EH (cell line): ENCODE results near the gene ACADS.
"Not testable (repeated sequence)": the region's sequence is repeated elsewhere in the genome, so short reads cannot be mapped to it uniquely, and the experiment has no call there.

ENCODE experiments used
- DNase-seq: peaks from one replicate; pipeline ENCODE4 v3.0.0-alpha.2; 2015; ENCODE audit warnings: low read depth

The ACADS gene

DNA sequence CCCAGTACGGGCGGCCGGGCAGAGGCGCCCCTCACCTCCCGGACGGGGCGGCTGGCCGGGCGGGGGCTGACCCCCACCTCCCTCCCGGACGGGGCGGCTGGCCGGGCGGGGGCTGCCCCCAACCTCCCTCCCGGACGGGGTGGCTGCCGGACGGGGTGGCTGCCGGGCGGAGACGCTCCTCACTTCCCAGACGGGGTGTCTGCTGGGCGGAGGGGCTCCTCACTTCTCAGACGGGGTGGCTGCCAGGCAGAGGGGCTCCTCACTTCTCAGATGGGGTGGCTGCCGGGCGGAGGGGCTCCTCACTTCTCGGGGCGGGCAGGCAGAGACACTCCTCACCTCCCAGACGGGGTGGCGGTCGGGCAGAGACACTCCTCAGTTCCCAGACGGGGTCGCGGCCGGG is 6.6 kb downstream of the ACADS start:
- DNase-seq = not testable (repeated sequence)

DNA sequence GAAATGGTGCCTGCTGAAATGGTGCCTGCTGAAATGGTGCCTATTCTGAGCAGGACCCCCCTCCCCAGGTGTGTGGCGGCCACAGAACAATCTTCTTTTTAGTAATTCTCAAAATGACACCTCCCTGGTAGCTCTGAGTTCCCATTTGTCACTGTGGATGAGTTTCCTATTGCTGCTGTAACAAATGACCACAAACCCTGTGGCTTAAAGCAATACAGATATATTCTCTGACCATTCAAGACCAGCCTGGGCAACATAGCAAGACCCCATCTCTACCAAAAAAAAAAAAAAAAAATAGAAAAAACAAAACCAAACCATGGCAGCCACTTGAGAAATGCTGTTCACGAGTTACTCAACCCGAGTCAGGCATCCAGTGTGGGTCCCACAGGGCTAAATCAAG is 7.9 kb downstream of the ACADS start:
- DNase-seq = no peak

GRCh38 chr12:120734210-120734609 is 8.6 kb downstream of the ACADS start:
- no peak for DNase-seq

DNA sequence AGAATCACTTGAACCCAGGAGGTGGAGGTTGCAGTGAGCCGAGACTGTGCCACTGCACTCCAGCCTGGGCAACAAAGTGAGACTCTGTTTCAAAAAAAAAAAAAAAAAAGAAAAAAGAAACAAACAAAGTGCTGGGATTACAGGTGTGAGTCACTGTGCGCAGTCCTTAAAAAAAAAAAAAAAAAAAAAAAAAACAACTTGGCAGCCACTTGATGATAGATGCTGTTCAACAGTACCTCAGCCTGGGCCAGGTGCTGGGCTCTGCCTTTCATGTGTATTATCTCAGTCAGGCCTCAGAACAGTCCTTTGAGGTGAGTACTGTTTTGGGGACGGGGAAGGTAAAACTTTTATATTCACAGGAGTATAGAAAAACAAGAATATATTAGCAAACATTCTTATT is 9.6 kb downstream of the ACADS start:
- DNase-seq = no peak

GRCh38 chr12:120736404-120737331 is 11.0 kb downstream of the ACADS start:
- DNase-seq = no peak

DNA sequence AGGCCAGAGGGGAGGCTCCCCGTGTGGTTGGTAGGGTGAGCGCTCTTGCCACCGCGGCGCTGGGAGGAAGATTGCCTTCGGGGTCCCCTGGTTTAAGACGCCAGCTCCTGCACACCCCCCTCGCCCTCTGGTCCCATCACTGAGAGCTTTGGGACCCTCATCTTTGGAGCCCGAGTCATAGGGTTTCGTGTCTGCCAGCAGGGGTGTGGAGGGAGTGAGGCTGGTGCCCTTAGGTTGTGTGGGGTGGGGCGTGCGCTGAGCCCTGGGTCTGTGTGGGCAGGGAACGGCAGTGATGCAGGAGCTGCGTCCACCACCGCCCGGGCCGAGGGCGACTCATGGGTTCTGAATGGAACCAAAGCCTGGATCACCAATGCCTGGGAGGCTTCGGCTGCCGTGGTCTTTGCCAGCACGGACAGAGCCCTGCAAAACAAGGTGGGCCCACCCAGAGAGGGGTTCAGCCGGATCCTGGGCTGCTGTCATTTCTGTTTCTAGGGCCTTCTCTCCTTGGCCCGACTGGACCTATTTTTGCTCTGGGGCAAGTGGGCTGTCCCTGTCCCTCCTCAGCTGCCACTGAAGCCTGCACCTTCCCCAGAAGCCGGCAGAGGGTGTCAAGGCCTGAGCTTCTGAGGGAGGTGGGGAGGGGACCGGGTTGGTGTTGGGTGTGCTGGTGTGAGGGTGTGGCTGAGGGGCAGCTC is 12.1 kb downstream of the ACADS start:
- DNase-seq = no peak

GRCh38 chr12:120738252-120739030 is 12.8 kb downstream of the ACADS start:
- no peak for DNase-seq

GRCh38 chr12:120739031-120739762 is 13.6 kb downstream of the ACADS start:
- DNase-seq = no peak

- DNase-seq = no peak
These were observed 14.4 kb downstream of the ACADS start for GRCh38 chr12:120739821-120740613.

DNA sequence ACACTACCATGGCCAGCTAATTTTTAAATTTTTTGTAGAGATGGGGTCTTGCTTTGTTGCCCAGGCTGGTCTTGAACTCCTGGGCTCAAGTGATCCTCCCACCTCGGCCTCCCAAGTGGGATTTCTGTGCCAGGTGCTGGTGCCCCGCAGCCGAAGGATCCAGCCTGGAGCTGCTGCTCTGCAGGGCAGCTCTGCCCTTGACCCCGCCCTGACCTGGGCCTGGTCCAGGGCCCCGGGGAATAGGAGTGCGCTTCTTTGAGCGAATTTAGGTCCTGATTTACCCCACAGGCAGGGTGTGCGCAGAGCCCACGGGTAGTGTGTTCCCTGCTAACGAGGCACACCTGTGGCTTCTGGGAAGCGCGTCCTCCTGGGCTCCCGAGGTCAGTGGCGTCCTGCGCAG is 15.2 kb downstream of the ACADS start:
- no peak for DNase-seq

DNA sequence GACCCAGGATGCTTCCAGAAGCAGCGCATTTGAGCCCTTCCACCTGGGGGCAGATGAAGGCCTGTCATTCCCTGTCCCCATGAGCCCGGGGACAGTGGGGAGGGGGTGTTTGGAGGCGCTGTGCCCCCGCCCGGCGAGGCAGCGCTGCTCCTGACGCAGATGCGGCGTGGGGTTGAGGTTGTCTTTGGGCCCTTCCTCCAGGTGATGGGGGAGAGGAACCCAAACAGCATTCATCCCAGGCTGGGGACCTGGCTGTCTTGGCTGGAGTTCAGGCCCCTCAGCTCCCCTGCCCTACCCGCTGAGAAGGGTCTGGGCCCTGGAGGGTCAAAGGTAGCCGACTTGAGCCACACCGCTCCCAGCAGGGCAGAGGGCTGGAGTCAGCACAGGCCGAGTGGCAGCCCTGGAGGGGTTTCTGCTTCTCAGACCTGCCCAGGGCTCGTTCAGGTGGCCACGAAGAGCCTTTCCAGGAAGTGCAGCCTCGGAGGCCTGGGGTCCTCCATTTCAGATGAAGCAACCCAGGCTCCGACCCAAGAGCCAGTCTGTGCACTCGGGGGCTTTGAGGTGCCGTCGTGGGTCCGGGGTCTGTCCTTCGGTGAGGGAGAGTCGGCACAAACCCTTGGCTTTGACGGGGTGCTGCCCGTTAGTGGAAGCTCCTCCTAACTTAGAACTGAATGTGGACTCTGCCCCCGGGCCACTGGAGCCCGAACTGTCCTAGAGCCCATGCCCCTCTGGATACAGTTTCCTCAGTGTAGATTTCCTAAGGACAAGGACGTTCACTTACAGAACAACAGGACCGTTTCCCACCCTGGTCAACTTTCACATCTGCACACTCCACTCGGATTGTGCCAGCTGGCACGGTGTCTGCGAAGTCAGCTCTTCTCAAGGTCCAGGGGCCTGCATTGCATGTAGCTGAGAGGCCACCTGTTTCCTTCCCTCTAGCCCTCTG is 16.1 kb downstream of the ACADS start:
- DNase-seq = no peak

- DNase-seq = no peak
These were observed 19.4 kb downstream of the ACADS start for GRCh38 chr12:120744922-120745493.

GRCh38 chr12:120748242-120748641 is 22.6 kb downstream of the ACADS start:
- DNase-seq = no peak

- no peak for DNase-seq
These were observed 23.6 kb downstream of the ACADS start for GRCh38 chr12:120749256-120749655.

GRCh38 chr12:120750806-120751205 is 25.2 kb downstream of the ACADS start:
- DNase-seq = no peak

DNA sequence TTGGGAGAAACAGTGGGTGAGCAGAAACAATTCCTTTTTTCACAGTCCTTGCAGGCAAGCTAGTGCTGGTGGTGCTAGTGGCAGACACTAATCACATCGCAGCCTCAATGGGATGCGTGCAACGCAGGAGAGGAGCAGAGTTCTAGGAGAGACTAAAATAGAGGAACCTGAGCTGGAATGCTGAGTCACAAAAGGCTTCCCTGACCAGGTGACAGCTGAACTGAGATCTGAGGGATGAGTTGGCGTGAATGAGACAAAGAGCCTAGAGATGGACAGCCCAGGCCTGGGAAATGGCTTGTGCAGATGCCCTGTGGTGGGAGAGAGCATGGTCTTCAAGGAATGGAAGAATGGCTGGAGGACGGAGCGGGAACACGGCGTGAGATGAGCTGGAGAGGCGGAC is 25.8 kb downstream of the ACADS start:
- no peak for DNase-seq

DNA sequence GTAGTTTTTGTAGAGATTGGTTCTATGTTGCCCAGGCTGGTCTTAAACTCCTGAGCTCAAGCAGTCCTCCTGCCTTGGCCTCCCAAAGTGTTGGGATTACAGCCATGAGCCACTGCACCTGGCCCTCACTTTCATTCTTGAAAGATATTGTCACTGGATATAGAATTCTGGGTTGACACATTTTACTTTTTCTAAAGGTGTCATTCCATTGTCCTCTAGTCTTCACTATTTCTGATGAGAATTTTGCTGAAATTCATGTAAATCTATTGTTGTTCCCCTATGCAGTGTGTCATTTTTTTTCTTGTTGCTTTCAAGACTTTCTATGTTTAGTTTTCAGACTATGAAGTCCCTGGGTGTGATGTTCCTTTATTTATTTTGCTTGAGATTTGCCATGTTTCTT is 29.2 kb downstream of the ACADS start:
- DNase-seq = no peak

GRCh38 chr12:120755269-120755668 is 29.6 kb downstream of the ACADS start:
- DNase-seq = no peak

DNA sequence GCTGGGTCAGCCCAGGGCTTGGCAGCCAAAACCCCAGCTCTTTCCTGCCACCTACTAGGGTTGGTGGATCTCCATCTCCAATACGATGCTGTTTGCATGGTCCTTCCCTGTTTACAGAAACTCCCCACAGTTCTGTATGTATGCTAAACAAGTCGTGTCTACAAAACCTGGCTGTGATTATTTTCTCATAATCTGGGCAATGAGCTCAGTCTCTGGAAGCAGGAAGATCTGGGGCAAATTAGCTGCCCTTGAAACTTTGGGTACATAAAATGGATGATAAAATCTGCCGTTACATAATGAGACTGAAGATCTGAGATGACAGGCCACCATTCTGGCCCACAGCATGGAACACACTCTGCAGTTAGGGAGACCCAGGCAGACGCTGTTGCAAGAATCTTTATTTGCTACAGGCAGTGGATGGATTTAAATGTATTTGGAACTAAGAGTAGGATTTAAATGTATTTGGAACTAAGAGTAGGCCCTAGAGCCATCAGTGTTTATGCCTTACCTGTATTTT is 31.7 kb downstream of the ACADS start:
- no peak for DNase-seq
